Testis (tissue), 2 donors: ENCODE results near the gene CPSF4L.

Source experiments
- CTCF ChIP-seq, 3 experiments: fragments of 450-650 bp in 2 of 3; fragments of 200-600 bp in 1 of 3; sonication (generic) in 1 of 3; IDR thresholded peaks; one replicate each; pipeline ENCODE4 v1.5.1; 2016 to 2019; ENCODE audit warnings: antibody characterized with exemption in 3 of 3, mild to moderate bottlenecking in 2 of 3, moderate library complexity in 1 of 3
- POLR2A ChIP-seq: fragments of 450-650 bp; IDR thresholded peaks from one replicate; pipeline ENCODE4 v1.6.1; 2017; ENCODE audit warnings: antibody characterized with exemption, mild to moderate bottlenecking, moderate library complexity

GRCh38 chr17:73304438-73304837 is 42.8 kb upstream of the CPSF4L start:
- TF ChIP-seq CTCF (IDR thresholded peaks at IDR 0.05) (no peak), POLR2A (no peak)
